DND-41 (cell line): ENCODE measurements around the gene ESYT3.

Experiments
- EZH2 ChIP-seq: IDR thresholded peaks from 3 replicates; pipeline ENCODE4 v1.6.1; 2012; ENCODE audit warnings: borderline replicate concordance, low read depth, mild to moderate bottlenecking, moderate library complexity, low read length, inconsistent platforms; ENCODE audit not compliant: severe bottlenecking
- TF ChIP-seq, protein P1 (sequence below): IDR thresholded peaks from 2 replicates; pipeline ENCODE4 v1.5.1; 2012; ENCODE audit warnings: borderline replicate concordance, low read length, moderate library complexity, mild to moderate bottlenecking; ENCODE audit not compliant: poor library complexity, severe bottlenecking; ENCODE audit errors: extremely low read depth

- TF ChIP-seq, protein P1, sequence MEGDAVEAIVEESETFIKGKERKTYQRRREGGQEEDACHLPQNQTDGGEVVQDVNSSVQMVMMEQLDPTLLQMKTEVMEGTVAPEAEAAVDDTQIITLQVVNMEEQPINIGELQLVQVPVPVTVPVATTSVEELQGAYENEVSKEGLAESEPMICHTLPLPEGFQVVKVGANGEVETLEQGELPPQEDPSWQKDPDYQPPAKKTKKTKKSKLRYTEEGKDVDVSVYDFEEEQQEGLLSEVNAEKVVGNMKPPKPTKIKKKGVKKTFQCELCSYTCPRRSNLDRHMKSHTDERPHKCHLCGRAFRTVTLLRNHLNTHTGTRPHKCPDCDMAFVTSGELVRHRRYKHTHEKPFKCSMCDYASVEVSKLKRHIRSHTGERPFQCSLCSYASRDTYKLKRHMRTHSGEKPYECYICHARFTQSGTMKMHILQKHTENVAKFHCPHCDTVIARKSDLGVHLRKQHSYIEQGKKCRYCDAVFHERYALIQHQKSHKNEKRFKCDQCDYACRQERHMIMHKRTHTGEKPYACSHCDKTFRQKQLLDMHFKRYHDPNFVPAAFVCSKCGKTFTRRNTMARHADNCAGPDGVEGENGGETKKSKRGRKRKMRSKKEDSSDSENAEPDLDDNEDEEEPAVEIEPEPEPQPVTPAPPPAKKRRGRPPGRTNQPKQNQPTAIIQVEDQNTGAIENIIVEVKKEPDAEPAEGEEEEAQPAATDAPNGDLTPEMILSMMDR = no peak
- TF ChIP-seq EZH2 = no peak
These were observed 27.0 kb upstream of the ESYT3 start for GRCh38 chr3:138407236-138407907.
